GM12874 (cell line): ENCODE results near the gene FAM174A.

ENCODE experiments used
- CTCF ChIP-seq: IDR thresholded peaks from 2 replicates; pipeline ENCODE4 v1.5.1; 2011; ENCODE audit warnings: low read depth, mild to moderate bottlenecking, control low read depth, low read length, moderate library complexity; ENCODE audit not compliant: insufficient read depth

The FAM174A gene

GRCh38 chr5:100600298-100600994, 65.3 kb downstream of the FAM174A start:
- no peak for TF ChIP-seq CTCF

- no peak for TF ChIP-seq CTCF
Observed at GRCh38 chr5:100603141-100603540, 68.0 kb downstream of the FAM174A start.

GRCh38 chr5:100609594-100609993, 74.4 kb downstream of the FAM174A start:
- no peak for TF ChIP-seq CTCF

GRCh38 chr5:100614308-100614707, 79.1 kb downstream of the FAM174A start:
- no peak for TF ChIP-seq CTCF

GRCh38 chr5:100615362-100615761, 80.2 kb downstream of the FAM174A start:
- TF ChIP-seq CTCF: no peak

- no peak for TF ChIP-seq CTCF
Observed at GRCh38 chr5:100616291-100616690, 81.1 kb downstream of the FAM174A start.

GRCh38 chr5:100616981-100617380, 81.8 kb downstream of the FAM174A start:
- no peak for TF ChIP-seq CTCF
